ENCODE data around the gene DLK1.

Gene DLK1

DNA sequence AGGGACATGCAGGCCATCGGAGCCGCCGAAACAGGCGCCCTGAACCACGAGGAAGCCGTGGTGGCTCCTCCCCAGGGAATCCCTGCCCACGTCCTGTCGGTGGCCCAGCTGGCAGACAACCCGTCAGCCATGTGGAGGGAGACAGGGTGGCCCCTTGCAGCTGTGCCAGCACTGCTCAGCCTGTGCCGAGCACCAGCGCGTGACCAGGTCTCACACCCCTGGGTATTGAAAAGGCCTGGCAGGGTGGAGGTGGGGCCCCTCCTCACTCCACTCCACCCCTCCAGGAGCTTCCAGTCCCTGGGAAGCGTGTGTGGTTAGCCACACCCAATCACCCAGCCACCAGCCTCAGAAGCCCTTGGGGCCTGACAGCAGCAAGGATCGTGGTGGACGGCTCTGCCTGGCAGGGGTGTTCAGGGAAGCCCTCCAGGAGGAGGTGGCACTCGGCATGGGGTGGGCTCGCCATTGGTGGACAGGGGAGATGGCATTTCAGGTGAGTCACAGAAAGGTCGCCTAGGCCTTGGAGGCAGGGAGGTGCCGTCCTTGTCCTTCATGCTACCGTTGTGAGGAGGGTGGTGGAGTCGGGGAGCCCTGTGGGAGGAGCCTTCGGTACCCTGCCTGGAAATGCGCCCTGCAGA, 12.3 kb upstream of the DLK1 start:
- no peak for DNase-seq (ENCODE audit: low read depth in 2 of 2, low spot score in 1 of 2)

DNA sequence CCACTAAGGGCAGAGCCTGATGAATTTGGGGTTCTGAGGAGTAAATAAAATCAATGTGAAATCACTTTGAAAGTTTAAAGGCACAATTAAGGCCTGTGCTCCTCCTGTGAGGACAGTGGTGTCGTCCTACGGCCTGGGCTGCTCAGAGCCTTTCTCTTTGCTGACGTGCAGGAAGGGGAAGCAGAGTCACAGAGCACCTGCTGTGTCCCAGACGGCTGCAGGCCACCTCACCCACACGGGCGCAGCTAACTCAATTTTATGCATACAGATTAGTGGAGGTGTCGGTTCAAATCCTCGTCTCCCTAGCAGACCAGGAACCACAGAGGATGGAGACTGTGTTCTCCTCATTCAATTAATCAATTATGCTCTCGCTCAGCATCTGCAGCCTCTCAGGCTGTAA, 11.4 kb upstream of the DLK1 start:
- DNase-seq (ENCODE audit: low read depth in 2 of 2, low spot score in 1 of 2): no peak

DNA sequence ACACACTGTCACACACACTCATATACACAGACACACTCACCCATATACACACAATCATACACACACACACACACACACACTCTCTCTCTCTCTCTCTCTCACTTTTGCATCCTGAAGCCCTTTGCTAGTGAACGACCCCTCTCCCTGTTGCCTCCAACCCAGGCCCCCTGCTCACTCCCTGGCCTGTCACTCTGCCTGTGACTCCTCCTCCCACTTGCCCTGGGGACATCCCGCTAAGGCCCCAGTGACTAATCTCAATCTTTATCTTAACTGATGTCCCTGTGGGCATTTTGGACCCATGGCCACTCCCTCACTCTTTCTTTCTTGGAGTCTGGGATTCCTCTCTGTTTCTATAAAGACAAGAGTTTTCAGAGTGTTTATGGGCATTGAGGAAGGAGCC, 10.9 kb upstream of the DLK1 start:
- DNase-seq (ENCODE audit: low read depth in 2 of 2, low spot score in 1 of 2): no peak

DNA sequence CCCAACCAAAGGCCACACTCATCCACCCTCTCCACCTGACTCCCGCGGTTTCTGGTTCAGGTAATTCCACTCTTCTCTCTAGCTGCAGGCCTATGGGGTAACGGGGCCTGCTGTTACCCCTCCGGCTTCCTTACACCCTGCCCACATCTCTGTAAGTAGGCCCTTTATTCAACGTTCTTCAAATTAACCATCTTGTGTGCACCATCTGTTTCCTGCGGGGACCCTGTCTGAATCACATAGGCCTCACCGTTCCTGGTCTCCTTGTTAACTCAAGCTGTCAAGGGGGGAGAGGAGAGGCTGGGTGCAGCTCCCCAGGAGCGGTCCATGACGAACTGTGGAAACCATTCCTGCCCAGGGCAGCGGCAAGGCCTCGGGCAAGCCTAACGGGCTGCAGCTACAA, 9.3 kb upstream of the DLK1 start:
- DNase-seq (ENCODE audit: low read depth in 2 of 2, low spot score in 1 of 2): no peak

DNA sequence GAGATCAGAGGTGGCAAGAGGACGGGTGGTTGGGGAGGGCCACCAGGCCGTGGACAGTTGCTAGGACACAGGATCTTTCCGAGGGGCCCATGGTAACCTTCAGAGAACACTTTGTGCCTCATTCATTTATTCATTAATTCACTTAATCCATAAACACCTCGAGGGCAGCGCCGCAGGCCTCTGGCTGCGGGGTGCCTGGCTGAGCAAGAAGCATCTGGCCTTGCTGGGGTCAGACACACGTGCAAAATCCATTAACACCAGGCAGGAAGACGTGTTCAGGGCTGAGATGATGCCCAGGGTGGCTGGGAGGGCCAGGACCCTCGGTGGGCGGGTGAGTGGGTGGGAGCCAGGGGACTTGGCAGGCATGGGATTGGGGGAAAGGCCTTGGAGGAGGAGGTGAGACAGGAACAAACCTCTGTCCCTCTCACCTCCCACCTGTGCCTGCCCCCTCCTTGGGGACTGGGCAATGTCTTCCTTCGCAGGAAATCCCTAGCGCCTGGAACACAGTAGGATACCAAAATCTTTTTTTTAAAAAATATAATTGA, 6.6 kb upstream of the DLK1 start:
- no peak for DNase-seq (ENCODE audit: low read depth in 2 of 2, low spot score in 1 of 2)

DNA sequence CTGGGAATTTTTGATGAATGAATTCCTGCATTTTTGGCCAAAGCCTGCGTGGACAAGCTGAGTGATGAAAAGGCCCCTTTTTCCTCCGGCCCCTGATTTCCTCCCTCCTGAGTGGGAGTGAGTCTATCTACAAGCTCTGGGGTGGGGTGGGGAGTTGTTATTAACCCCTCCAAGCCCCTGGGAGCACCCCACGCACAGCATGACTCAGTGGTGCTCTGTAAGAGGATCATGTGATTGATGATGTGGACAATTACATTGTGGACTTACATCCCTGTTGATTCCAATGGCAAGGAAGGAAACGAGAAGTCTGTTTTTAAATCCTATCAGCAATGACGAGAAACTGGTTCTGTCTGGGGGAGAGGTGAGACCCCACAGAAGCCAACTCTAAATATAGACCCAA, 5.1 kb upstream of the DLK1 start:
- no peak for DNase-seq (ENCODE audit: low read depth in 2 of 2, low spot score in 1 of 2)

DNA sequence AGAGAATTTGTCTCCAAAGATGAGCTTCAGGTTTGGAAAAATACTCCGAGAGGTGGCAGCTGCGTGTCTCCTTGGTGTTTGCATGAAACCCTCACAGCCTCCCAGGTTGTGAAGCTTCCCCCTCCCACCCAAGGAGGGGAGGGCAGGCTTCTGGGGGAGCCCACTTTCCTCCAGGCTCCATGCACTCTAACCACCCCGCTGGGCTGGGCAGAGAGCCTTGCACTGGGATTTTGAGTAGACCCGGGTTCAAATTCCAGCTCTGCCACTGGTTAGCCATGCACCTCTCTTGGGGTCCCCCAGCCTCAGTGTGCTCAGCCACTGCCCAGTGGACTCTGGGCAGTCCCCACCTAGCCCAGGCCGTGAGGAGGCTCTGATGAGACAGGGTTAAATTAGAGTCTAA, 4.3 kb upstream of the DLK1 start:
- no peak for DNase-seq (ENCODE audit: low read depth in 2 of 2, low spot score in 1 of 2)

DNA sequence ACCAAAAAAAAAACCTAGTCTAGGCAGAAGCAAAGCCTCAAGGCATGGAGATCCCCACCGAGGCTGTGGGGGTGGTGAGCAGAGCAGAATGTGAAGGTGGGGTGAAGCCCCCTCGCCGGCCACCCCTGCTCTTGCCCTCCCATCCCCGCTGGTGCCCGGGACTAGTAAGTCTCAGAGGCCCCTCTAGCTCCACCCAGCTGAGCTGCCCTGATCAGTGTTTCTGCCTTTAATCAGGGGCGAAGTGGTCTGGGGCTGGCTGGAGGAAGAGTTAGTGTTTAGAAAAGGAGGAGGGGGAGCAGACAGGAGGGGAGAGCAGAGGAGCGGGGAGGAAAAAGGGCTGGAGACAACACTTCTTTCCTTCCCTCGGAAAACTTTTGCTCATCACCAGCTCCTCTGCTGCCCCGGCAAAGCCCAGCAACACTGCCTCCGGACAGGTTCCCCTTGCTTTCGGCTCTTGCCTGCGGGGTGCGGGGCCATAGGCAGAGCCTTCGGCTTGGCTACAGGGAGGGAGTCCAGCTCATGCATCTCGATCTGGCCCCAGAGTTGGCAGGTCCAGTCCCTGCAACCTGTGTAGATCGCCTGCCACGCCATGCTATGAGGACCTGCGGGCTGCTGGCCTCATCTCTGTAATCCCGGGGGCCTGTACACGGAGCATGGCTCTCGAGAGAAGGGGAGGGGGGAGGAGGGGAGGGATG, 3.4 kb upstream of the DLK1 start:
- no peak for DNase-seq (ENCODE audit: low read depth in 2 of 2, low spot score in 1 of 2)

DNA sequence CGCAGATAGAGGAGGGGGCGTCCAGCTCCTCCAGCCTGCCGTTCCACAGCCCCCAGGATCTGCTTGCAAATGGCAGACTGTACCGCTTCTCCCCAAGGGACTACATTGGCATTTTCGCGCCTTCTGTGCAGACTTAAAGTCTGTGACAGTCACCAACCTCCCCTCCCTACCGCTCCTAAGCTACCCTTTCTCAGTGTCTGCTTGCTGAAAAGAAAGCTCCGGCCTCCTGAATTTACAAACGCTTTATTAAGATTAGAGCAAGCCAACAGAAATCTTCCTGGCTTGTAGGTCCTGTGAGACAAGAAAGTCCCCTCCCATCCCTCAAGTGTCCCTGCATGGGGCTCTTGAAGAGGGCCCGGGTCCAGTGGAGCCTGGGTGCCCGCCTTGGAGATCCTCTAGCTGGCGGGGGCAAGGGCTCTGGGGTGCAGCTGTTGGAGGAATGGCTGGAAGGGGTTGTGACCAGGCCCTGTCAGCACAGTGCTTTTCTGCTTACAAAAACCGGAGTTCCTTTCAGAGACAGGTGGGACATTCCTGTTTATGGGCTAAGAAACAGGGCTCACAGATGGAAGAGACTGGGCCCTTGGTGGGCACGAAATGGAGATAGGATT, 2.8 kb upstream of the DLK1 start:
- no peak for DNase-seq (ENCODE audit: low read depth in 2 of 2, low spot score in 1 of 2)

DNA sequence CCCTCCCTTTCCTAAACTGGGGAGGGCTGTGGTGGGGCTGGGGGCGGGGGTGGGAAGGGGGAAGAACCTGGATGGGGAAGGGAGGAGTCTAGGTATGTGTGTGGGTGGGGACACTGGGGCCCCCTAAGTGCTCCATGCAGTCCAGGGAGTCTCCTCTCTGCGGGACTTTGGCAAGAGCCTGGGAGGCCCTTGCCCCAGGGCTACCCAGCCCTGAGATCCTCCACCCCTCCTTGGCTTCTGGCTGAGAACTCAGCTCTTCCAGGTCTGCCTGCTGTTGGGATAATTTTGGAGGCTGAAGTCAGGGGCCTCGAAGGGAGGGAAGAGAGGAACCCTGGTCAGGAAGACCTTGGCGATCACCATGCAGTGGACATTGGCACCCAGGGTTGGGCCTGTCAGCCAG, 2.2 kb upstream of the DLK1 start:
- no peak for DNase-seq (ENCODE audit: low read depth in 2 of 2, low spot score in 1 of 2)

DNA sequence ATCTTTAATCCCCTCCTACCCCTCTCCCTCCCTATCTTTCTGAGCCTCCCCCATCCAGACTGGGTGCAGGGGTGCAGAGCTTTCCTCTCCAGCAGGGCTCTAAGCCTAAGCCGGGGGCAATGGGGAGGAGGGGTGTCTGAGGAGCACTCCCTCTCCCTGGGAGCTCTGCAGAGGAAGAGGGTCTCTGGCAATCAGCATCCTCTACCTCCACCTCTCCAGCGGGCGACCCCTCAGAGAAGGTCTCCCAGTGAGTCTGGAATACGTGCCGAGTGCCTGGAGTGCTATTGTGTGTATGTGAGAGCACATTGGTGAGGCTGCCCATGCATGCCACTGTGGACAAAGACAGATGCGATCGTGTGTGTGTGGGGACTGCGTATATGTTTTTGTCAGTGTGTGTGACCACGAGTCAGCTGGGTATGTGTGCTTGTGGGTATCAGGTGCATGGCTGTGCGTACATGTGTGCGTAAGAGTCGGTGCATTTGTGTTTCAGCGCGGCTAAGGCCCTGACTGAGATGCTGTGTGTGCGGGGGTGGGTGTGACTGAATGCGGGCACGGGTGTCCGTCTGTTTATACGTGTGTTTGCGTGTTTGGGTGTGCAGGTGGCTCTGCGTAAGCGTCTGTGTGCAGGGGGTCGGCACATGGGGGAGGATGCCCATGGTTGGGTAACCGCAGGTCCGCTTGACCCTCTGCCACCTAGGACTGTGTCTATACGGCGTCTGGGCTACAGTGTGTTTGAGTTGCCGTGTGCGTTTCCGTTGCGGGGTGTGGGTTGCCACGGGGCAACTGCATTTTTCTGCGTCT, 905 bp upstream of the DLK1 start:
- DNase-seq (ENCODE audit: low read depth in 2 of 2, low spot score in 1 of 2): no peak

DNA sequence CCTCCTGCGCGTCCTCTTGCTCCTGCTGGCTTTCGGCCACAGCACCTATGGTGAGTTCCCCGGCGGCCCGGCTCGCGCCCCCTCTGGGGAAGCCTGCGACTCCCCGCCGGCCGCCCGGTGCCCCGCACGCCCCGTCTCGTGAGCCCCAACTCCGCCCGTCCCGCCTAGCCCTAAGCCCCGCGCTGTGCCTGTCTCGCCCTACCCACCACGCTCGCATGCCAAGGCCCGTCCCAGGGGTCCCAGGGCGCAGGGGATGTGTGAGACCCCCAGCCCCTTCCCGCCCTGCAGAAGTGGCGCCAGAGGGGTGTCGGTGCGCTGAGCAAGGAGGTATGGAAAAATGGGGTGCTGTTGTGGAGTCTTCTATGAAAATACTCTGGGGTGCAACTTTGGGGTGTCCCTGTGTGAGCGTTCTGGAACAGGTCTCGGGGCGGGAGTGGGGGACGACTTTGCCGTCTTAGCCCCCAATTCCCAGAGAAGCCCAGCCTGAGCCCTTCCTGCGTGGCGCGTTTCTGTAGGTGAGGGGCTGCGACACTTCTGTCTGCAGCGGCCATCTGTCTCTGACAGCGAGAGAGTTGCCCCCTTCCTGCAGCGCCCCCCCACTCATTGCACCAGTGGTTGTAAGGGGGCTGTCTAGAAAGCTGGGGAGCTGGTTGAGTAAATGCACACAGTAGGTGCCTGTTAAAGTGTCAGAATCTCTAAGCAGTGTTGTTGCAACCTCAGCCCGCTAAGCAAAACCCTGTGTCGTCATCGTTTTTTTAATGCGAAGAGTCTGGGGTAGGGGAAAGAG, 587 bp downstream of the DLK1 start:
- no peak for DNase-seq (ENCODE audit: low read depth in 2 of 2, low spot score in 1 of 2)

DNA sequence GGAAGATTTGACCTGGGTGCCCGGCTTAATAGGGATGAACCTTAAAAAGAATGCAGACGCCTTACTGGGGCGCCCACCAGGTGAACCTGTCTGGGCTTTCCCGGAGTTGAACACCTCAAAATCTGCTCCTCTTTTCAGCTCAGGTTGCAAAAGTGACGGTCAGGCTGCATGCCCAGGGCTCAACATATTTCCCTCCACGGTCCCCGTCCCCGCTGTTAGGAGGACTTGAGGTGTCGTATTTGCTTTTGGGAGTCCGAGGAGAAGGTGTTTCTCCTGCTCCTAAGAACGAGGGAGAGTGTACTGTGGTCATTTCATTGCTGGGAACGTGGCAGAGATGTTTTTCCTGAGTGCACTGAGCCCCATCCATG, 1.2 kb downstream of the DLK1 start:
- no peak for DNase-seq (ENCODE audit: low read depth in 2 of 2, low spot score in 1 of 2)

DNA sequence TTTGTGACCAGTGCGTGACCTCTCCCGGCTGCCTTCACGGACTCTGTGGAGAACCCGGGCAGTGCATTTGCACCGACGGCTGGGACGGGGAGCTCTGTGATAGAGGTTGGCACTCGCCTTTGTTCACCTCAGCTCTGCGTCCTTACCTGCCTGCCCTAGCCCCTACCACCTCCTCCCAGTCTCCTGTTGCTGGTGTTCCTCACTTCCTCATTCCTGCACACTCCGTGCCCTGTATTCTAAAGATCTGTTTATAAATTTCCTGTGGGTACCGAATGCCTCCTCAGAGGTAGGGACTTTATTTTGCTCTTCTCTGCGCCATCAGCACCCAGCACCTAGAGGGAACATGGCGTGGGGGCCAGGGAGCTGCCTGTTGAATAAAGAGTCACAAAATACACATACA, 2.3 kb downstream of the DLK1 start:
- DNase-seq (ENCODE audit: low read depth in 2 of 2, low spot score in 1 of 2): no peak

DNA sequence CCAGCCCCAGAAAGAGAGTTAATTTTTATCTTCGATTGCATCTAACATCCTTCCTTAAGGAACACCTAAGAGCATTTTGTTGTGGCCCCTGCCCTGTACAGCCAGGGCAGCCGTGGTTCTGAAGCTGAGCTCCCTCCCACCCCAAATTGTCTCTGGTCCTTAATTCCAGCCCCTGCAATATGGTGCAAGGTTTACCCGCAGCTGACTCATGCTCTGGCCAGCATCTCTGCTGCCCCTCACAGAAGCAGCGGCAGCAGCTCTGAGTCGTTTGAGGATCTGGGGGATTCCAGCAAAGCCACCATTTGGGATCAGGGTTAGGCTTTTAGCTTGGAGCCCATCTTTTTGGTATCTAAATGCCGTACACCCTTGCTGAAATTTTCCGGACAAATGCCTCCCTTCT, 3.3 kb downstream of the DLK1 start:
- no peak for DNase-seq (ENCODE audit: low read depth in 2 of 2, low spot score in 1 of 2)

DNA sequence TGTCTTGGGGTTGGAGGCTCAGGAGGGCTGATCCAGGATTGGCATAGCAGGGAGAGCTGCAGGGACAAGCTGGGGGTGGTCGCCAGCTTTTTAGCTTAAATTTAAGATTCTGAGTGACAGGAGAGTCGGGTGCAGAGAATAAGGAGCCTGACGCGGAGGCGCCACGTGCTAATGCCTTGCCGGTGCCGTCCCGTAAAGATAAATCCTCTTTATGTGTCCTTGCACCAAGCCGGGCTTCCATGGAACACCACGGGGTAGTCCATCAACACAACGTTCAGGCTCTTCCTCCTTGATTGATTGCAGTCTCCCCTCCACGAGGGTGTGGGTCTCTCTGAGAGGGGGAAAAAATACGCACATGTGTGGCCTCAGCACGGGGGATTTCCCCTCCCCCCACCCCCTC, 3.9 kb downstream of the DLK1 start:
- no peak for DNase-seq (ENCODE audit: low read depth in 2 of 2, low spot score in 1 of 2)

DNA sequence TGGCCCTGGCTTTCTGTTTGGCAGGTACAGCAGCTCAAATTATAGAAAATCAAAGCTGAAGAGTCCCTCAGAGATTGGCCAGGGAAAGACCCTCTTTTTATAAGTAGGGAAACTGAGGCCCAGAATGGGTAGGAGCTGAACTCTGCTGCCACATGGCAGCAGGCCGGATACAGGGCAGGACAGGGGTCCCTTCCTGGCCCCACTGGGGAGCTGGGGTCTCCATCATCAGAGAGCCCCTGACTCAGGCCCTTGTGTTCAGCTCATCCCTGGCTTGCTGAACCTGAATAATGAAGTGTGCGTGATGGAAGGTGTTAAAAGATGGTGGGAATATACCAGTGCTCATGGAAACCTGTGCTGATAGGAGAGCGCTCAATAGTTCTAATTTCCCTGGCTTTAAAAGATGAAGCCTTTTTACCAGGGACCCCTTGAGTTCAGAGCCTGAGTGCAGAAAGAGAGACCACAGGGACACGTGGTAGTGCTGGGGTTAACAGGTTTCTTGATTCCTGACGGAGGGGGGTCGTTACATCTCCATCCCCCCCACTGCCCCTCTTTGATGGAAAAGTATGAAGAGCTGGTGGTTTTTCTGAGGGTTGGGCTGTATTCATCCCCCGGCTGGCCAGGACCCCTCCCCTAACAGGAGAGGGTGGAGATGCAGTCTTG, 4.4 kb downstream of the DLK1 start:
- DNase-seq (ENCODE audit: low read depth in 2 of 2, low spot score in 1 of 2): no peak

DNA sequence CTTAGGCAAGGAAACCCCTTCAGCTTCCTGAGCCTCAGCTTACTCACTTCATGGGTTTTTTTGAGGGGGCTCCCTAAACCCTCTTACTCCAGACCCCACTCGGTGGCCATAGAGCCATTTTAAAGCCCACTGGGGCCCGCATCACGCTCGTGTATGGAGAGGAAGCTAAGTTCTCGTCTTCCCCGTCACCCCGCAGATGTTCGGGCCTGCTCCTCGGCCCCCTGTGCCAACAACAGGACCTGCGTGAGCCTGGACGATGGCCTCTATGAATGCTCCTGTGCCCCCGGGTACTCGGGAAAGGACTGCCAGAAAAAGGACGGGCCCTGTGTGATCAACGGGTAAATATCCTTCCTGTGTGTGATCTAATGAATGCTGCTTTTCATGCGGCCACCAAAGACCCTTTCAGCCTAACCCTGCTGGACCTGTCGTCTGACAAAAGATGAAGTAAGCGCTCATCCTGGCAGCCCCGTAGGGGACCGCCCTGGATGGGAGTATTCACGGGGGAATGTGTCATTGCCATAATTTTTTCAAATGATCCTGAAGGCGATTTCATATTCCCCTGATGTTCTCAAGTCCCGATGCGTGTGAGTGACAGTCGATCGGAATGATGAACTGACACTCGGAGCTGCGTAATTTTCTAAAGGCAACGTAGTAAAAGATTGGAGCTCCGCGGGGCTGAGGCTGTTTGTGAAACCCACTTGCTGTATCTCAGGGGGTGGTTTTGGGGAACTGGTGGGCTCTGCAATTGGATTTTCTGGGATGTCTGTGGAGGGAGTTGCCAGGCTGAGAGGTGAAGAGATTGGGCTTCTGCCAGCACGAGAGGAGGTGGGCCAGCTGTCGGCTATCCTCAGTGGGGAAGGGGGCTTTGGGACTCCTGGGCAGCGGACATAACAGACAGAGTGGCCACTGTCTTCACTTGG, 5.4 kb downstream of the DLK1 start:
- no peak for DNase-seq (ENCODE audit: low read depth in 2 of 2, low spot score in 1 of 2)

DNA sequence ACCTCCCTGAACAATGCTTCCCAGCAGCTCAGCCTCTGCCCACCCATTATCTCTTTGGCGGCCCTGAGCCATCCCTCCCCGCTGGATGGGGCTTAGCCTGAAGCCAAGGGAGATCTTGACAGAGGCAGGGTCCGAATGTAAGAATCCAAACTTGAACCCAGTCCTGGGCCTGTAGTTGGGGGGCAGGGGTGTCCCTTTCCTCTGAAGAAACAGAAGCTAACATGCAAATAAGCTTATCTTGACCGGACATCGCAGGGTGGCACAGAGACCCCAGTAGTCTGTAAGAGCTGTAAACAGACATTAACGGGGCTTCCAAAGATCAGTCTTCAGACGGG, 6.0 kb downstream of the DLK1 start:
- DNase-seq (ENCODE audit: low read depth in 2 of 2, low spot score in 1 of 2): no peak

Data from stimulated activated CD8-positive, alpha-beta memory T cell treated with anti-CD3 and anti-CD28 coated beads, Interleukin-4, amount 100 ng/mL, for 1 hour (primary cell).